Thymus (tissue), 11 donors: ENCODE measurements around the gene ATP13A2. TPM values are rescaled to one million over a fixed set of nuclear protein-coding genes. Genes with fewer than 3 reads are reported as not detected.
A peak's percentile ranks its signal among the peaks of the same experiment; 100 is the strongest.

Source experiments
- DNase-seq, 9 donors: peaks; one replicate each; pipeline ENCODE4 v3.0.0-alpha.2; 2013; ENCODE audit warnings: low spot score in 9 of 9, low read depth in 6 of 9, missing footprints in 1 of 9
- H3K27ac ChIP-seq, 2 donors: one replicate each; pipeline ENCODE4 v1.5.1; 2013; ENCODE audit warnings: control low read depth in 1 of 2, low read depth in 1 of 2, low read length in 1 of 2, mild to moderate bottlenecking in 1 of 2, moderate library complexity in 1 of 2
- H3K27me3 ChIP-seq, 2 donors: one replicate each; pipeline ENCODE4 v1.5.1; 2013; ENCODE audit warnings: low read length in 1 of 2; ENCODE audit not compliant: control insufficient read depth in 2 of 2, insufficient read depth in 1 of 2
- H3K36me3 ChIP-seq, 2 donors: one replicate each; pipeline ENCODE4 v1.5.1; 2013; ENCODE audit warnings: low read length in 1 of 2, mild to moderate bottlenecking in 1 of 2, moderate library complexity in 1 of 2; ENCODE audit not compliant: control insufficient read depth in 2 of 2, insufficient read depth in 2 of 2
- H3K4me1 ChIP-seq, 2 donors: one replicate each; pipeline ENCODE4 v1.5.1; 2013; ENCODE audit warnings: low read length in 2 of 2; ENCODE audit not compliant: control insufficient read depth in 2 of 2, insufficient read depth in 2 of 2
- H3K4me3 ChIP-seq, 2 donors: one replicate each; pipeline ENCODE4 v1.5.1; 2013; ENCODE audit warnings: low read length in 2 of 2, control low read depth in 1 of 2, mild to moderate bottlenecking in 1 of 2
- H3K9me3 ChIP-seq, 2 donors: one replicate each; pipeline ENCODE4 v1.5.1; 2013; ENCODE audit warnings: low read length in 1 of 2, mild to moderate bottlenecking in 1 of 2; ENCODE audit not compliant: control insufficient read depth in 2 of 2, insufficient read depth in 1 of 2
- WGBS: extraction: QIAGEN DNeasy Blood & Tissue Kit; methylation state at CpG from one replicate; pipeline ENCODE4 v1.1.7; 2013; 5-methylcytosine and 5-hydroxymethylcytosine counted together
- polyA plus RNA-seq: library from polyadenylated mRNA; stranded (reverse); fragments of 200-250 nt; gene quantifications from one replicate; pipeline ENCODE4 v1.2.3, GENCODE V29; 2013
- total RNA-seq: library from RNA; stranded (reverse); fragments of 120-200 nt; gene quantifications from one replicate; pipeline ENCODE4 v1.2.4, GENCODE V29; 2013
- donor health status: healthy.

The ATP13A2 gene
- total and polyA plus RNA-seq, 2 donors, result 9.3 to 18.3 TPM

- peaks cover 6 to 10% of the 10 kb centered on the region in 2 donors for H3K4me1 ChIP-seq
- no peak for DNase-seq
- no peaks in the 10 kb centered on the region for H3K9me3 ChIP-seq
- peak overlapping the region; percentile 67 to 92 for H3K4me3 ChIP-seq
- WGBS, result 13% methylated on average over 12 of the region's 12 CpGs
- H3K27me3 ChIP-seq, result peaks cover 0 to 2% of the 10 kb centered on the region in 2 donors
- H3K27ac ChIP-seq, result peak overlapping the region; percentile 50 to 72
- H3K36me3 ChIP-seq, result peaks cover 8 to 10% of the 10 kb centered on the region in 2 donors
Measured at GRCh38 chr1:17053086-17053684, 41.5 kb upstream of the ATP13A2 start.

GRCh38 chr1:17052641-17053040 lies 40.9 kb upstream of the ATP13A2 start:
- no peak overlapping the region for H3K27ac ChIP-seq
- DNase-seq, result no peak
- H3K4me3 ChIP-seq, result peak overlapping the region; percentile 67 to 92
- H3K9me3 ChIP-seq, result no peaks in the 10 kb centered on the region
- peaks cover 6 to 10% of the 10 kb centered on the region in 2 donors for H3K4me1 ChIP-seq
- no peaks in the 10 kb centered on the region for H3K27me3 ChIP-seq
- H3K36me3 ChIP-seq, result peaks cover 8 to 13% of the 10 kb centered on the region in 2 donors

GRCh38 chr1:17052038-17052437 lies 40.3 kb upstream of the ATP13A2 start:
- no peak overlapping the region for H3K4me3 ChIP-seq

GRCh38 chr1:17047924-17048323 lies 36.2 kb upstream of the ATP13A2 start:
- Histone ChIP-seq H3K4me3 (no peak overlapping the region), H3K4me1 (peaks cover 2 to 5% of the 10 kb centered on the region in 2 donors), H3K36me3 (peaks cover 16 to 31% of the 10 kb centered on the region in 2 donors), H3K27ac (no peak overlapping the region), H3K27me3 (no peaks in the 10 kb centered on the region), H3K9me3 (no peaks in the 10 kb centered on the region)
- DNase-seq, result no peak
- 96% methylated on average over 5 of the region's 5 CpGs for WGBS

More at GRCh38 chr1:17052038-17052437, 40.3 kb upstream of the ATP13A2 start:
- Histone ChIP-seq H3K9me3 (no peaks in the 10 kb centered on the region), H3K27me3 (no peaks in the 10 kb centered on the region), H3K36me3 (peaks cover 8 to 13% of the 10 kb centered on the region in 2 donors), H3K27ac (no peak overlapping the region), H3K4me1 (peaks cover 6 to 10% of the 10 kb centered on the region in 2 donors)
- WGBS, result 100% methylated on average over 1 of the region's 1 CpG
- no peak for DNase-seq

GRCh38 chr1:17046334-17046657 lies 34.6 kb upstream of the ATP13A2 start:
- 88% methylated on average over 3 of the region's 3 CpGs for WGBS
- no peak for DNase-seq
- no peaks in the 10 kb centered on the region for H3K4me1 ChIP-seq
- H3K4me3 ChIP-seq, result no peak overlapping the region
- H3K27ac ChIP-seq, result no peak overlapping the region
- peaks cover 29 to 38% of the 10 kb centered on the region in 2 donors for H3K36me3 ChIP-seq
- no peaks in the 10 kb centered on the region for H3K9me3 ChIP-seq
- no peaks in the 10 kb centered on the region for H3K27me3 ChIP-seq

GRCh38 chr1:17045634-17046333 lies 34.1 kb upstream of the ATP13A2 start:
- Histone ChIP-seq H3K4me3 (no peak overlapping the region), H3K4me1 (no peaks in the 10 kb centered on the region), H3K27me3 (no peaks in the 10 kb centered on the region), H3K9me3 (no peaks in the 10 kb centered on the region), H3K27ac (no peak overlapping the region), H3K36me3 (peaks cover 32 to 38% of the 10 kb centered on the region in 2 donors)
- DNase-seq, result peak in 5 of 9 donors; percentile 12 to 58 (median 23)
- WGBS, result 73% methylated on average over 9 of the region's 9 CpGs

GRCh38 chr1:17045150-17045549 lies 33.4 kb upstream of the ATP13A2 start:
- no peak overlapping the region for H3K4me3 ChIP-seq
- 88% methylated on average over 5 of the region's 5 CpGs for whole genome bisulfite sequencing
- H3K9me3 ChIP-seq, result no peaks in the 10 kb centered on the region
- no peak overlapping the region for H3K27ac ChIP-seq
- no peaks in the 10 kb centered on the region for H3K4me1 ChIP-seq
- no peak for DNase-seq
- peaks cover 38 to 39% of the 10 kb centered on the region in 2 donors for H3K36me3 ChIP-seq
- no peaks in the 10 kb centered on the region for H3K27me3 ChIP-seq

GRCh38 chr1:17043676-17044075 lies 31.9 kb upstream of the ATP13A2 start:
- 98% methylated on average over 5 of the region's 5 CpGs for WGBS
- H3K4me1 ChIP-seq, result no peaks in the 10 kb centered on the region
- H3K36me3 ChIP-seq, result peaks cover 36 to 39% of the 10 kb centered on the region in 2 donors

GRCh38 chr1:17040135-17040534 lies 28.4 kb upstream of the ATP13A2 start:
- H3K9me3 ChIP-seq, result no peaks in the 10 kb centered on the region
- WGBS, result 96% methylated on average over 1 of the region's 1 CpG
- H3K4me1 ChIP-seq, result no peaks in the 10 kb centered on the region
- no peak for DNase-seq
- H3K36me3 ChIP-seq, result peaks cover 42 to 43% of the 10 kb centered on the region in 2 donors
- H3K27ac ChIP-seq, result no peak overlapping the region
- no peak overlapping the region for H3K4me3 ChIP-seq
- no peaks in the 10 kb centered on the region for H3K27me3 ChIP-seq

More at GRCh38 chr1:17043676-17044075, 31.9 kb upstream of the ATP13A2 start:
- no peak for DNase-seq
- Histone ChIP-seq H3K9me3 (no peaks in the 10 kb centered on the region), H3K27me3 (no peaks in the 10 kb centered on the region), H3K4me3 (no peak overlapping the region), H3K27ac (no peak overlapping the region)
